ENCODE results near the gene RTP3. TPM values are rescaled to one million over a fixed set of nuclear protein-coding genes. Genes with fewer than 3 reads are reported as not detected.
A peak's percentile ranks its signal among the peaks of the same experiment; 100 is the strongest.
"Not testable (repeated sequence)": the region's sequence is repeated elsewhere in the genome, so short reads cannot be mapped to it uniquely, and the experiment has no call there.

The RTP3 gene
- total RNA-seq, 1 experiment from 2014 or later: not detected

DNA sequence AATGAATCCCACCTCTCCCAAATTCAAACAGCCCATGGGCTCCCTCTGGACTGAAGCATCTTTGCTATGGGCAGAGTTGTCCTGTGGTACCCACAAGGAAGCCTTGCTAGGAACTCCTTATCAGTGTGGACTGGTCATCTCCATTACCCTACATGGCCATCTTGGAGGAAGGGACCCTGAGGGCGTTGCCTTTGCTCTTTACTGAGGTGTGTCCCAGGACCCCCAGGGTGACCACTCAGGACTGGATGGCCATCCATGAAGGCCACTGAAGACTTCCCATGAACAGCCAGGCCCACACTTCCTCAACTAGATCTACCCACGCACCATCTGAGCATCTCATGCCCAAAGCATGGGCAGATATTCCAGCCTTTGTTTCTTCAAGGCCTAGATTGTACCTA is 20.0 kb downstream of the RTP3 start:
- DNase-seq (ENCODE audit: low read depth): no peak

DNA sequence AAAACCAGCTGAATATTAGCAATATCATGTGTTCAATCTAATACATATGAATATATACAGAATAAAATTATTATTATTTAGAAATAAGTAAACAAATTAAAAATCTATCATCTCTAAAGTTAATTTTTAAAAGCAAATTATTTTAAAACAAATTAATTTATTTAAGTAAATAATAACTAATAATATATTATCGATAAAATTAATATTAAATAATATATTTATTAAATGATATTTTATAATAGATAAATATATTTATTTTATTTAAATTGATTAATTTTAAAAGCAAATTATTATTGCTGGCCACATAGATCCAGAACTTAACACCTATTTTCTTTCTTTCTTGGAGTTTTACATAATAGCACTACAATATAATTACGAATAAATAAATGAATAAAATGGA is 22.2 kb downstream of the RTP3 start:
- DNase-seq (ENCODE audit: low read depth): no peak

DNA sequence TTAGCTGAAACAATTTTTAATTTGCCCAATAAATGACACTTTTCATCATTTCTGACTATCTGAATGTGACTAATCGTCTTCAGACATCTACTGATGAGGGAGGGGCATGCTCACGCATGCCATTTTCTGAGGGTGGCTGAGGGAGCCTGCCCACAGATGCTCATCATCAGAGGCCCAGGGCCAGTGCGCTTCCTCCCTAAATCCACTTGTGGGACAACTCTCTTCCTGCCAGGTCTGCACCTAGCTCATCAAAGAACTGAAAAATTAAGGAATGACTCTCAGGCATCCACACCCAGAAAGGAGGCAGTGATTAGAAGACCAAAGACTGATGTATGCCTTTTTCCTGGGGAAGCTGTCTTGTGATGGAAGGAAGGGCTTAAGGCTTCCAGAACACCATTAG is 22.8 kb downstream of the RTP3 start:
- DNase-seq (ENCODE audit: low read depth): no peak

DNA sequence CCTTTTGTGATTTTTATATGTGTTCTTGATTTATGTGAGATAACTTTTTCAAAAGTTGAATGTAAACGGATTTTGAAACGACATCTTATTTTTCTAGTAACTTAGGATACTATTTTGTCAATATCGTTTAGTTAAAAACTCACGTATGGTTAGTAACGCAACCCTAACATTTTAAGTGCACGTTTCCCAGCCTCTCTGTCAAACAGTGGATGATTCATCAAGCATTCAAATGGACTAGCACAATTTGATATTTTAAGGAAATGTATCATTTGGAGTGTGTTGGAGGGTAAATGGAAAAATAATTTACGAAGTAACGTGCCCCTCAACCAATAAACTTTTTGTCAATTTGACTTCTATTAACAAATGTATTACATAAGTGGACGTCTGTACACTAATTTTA is 23.3 kb downstream of the RTP3 start:
- no peak for DNase-seq (ENCODE audit: low read depth)

DNA sequence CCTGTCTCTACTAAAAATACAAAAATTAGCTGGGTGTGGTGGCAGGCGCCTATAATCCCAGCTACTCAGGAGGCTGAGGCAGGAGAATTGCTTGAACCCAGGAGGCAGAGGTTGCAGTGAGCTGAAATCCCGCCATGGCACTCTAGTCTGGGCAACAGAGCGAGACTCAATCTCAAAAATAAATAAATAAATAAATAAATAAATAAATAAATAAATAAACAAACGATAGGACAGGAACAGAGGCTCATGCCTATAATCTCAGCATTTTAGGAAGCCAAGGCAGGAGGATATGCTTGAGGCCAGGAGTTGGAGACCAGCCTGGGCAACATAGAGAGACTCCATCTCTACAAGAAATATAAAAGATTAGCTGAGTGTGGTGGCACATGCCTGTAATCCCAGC is 24.4 kb downstream of the RTP3 start:
- not testable (repeated sequence) for DNase-seq (ENCODE audit: low read depth)

DNA sequence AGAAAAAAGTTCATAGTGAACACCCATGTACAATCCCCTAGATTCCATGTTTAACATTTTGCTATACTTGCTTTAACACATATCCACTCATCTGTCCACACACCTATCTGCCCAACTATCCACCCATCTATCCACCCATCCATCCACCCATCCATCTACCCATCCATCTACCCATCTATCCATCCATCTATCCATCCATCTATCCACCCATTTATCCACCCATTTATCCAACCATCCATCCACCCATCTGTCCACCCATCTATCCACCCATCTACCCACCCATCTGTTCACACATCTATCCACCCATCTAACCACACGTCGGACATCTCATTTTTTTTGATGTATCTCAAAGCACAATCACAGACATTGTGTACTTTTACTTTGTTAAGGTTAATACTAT is 25.8 kb downstream of the RTP3 start:
- DNase-seq (ENCODE audit: low read depth): no peak

DNA sequence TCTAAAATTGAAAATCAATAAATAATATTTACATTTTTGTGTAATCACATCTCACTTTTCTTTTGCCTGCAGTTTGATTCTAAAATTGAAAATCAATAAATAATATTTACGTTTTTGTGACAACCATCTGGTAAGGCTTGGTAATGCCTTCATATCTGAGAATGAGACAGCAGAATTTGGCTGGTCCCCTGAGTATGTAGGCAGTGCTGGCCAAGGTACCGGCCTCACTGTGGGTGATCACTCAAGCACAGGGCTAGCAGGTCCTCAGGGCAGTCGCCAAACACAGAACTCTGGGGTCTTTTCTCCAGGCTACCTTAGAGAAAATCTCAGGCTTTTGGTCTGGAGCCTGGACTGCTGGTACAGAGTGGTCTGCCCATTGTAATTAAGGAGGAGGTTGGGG is 26.2 kb downstream of the RTP3 start:
- no peak for DNase-seq (ENCODE audit: low read depth)

DNA sequence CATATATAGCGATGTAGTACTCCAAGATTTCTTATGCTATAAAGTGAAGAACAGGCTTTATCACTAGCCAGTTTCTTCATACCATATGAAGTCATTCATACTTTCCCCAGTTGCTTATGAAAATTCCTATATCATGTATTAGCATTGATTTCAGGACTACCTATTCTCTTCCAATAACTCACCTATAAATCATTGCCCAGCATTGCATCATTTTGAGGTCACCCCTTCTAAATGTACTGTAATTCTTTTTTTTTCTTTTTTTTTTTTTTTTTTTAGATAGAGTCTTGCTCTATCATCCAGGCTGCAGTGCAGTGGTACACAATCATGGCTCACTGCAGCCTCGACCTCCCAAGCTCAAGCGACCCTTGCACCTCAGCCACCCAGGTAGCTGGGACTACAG is 27.1 kb downstream of the RTP3 start:
- no peak for DNase-seq (ENCODE audit: low read depth)

DNA sequence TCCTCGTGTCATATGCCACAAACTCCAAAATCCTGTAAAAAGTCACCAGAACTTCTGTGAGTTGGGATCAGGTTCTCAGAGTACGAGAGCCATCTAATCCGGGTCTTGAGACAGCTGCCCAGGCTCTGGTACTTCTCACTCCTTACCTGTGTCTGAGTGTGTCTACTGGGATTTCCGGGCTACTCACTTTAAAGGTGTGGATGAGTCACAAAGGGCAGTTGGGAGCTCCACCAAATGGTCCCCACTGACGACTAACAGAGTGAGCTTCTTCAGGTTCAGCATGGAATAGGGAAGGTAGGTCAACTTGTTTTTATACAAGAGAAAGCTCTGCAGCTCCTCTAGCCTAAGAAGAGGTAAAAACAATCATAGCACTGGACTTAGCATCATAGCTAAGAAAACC is 29.5 kb downstream of the RTP3 start:
- no peak for DNase-seq (ENCODE audit: low read depth)

DNA sequence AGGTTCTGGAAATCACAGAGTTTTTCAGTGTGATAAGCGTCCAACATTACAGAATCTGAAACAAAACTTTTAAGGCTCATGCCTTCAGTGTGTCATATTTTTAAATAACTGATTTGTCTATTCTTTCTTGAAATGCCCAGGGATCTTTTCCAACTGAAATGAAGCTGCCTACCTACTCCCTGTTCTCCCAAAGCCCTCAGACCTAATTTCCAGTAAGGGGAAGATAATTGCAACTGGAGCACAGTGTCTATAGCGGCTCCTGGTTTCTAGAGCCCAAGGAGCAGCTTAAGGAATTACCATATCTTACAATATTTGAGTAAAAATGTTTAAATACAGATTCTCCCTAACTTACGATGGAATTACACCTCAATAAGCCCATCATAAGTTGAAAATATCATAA is 35.3 kb downstream of the RTP3 start:
- no peak for DNase-seq (ENCODE audit: low read depth)

DNA sequence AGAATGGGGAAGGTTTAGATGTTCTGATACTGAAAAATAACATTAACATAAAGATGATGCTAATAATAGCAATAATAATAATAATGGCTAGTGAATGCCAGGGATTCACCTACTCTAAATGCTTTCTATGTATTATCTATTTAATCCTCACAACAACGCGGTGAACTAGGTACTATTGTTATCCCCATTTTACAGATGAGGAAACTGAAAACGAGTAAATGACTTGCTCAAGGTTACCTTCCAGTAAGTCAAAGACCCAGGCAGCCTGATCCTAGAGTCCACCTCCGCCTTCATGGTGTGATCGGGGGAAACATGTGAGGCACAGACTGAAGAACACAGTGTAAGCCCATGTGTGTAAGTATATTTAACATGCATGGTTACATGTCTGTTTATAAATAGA is 38.0 kb downstream of the RTP3 start:
- no peak for DNase-seq (ENCODE audit: low read depth)

DNA sequence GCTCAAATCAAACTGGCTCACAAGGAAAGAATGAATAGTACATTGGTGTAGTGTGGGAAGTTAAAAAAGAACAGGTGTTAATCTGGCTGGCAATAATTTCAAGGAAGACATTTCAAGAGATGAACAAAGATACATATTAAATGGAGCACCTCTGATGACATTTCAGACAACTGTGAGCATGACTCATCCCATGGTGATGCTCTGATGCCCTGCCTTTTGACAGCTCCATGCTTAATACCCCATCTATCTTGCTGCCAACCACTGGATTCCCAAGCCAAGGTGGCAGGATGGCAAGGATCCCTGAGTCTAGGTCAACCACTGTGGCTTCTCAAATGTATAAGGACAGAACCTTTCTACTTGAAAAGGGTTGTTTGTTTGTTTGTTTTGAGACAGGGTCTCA is 39.0 kb downstream of the RTP3 start:
- DNase-seq (ENCODE audit: low read depth): no peak

DNA sequence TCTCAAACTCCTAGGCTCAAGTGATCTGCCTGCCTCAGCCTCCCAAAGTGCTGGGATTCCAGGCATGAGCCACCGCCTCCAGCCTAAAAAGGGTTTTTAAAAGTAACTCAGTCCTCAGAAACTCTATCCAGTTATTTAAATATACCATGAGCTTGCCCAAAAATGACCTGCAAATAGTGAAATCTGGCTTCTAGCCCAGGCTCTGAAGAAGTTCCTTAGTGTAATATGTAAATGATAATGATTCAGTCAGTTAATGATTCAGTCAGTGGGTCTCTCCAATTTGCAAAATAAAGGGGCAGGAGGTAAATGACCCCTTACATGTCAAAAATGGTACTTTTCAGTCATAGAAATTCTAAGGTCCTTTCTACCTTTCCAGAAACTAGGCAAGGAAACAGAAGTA is 39.5 kb downstream of the RTP3 start:
- DNase-seq (ENCODE audit: low read depth): no peak

DNA sequence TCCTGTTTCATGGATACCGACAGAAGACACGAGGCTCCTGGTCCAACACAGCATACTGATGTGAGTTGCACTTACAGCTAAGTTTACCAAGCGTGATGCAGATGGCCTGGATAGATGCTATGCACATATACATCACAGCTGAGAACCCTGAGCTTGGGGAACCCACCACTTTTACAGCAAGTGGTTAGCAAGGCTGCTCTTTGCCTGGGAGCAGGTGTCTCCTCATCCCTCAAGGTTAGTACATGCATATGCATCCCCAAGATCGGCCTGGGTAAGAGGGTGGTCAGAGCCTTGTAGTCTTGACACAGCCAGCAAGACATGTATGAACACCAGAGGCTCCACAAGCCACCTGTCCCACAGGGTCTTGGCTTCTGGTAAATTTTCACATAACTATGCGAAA is 40.0 kb downstream of the RTP3 start:
- no peak for DNase-seq (ENCODE audit: low read depth)

DNA sequence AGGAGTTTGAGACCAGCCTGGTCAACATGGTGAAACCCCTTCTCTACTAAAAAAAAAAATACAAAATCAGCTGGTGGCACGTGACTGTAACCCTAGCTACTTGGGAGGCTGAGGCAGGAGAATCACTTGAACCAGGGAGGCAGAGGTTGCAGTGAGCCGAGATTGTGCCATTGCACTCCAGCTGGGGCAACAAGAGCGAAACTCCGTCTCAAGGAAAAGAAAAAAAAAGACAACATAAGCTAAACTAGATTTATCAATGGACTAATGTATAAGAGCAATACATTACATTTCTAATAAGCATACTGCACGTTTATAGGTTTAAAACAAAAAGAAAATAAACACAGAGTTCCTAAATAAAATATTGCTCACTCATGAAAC is 40.6 kb downstream of the RTP3 start:
- not testable (repeated sequence) for DNase-seq (ENCODE audit: low read depth)

DNA sequence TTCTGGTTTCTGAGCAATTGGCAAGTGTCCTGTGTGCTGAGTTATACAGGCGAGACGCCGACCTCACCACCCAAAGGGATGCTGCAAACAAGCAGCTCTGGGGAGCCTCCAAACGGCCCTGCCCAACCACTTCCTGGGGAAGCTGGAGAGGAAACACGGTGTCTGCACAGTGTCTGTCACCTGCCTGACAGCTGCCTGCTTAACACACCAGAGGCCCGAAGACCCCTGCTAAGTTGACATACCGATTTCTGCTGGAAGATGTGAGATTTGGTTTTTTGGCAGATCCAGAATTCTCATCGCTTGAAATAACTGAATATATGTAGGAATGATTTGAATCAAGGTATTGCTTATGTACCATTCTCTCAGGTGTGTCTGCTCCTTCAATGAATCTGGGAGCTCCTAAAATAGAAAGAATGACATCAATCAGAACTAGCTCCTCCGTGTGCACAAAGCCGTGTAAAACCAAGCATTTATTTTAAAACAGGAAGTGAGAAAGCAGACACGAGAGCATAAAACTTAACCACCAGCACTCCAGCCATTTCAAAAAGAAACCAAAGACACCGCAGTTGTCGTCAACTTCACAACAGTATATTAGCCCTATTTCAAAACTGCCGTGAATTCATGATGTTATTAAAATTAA is 41.1 kb downstream of the RTP3 start:
- peak; percentile 60 for DNase-seq (ENCODE audit: low read depth)

DNA sequence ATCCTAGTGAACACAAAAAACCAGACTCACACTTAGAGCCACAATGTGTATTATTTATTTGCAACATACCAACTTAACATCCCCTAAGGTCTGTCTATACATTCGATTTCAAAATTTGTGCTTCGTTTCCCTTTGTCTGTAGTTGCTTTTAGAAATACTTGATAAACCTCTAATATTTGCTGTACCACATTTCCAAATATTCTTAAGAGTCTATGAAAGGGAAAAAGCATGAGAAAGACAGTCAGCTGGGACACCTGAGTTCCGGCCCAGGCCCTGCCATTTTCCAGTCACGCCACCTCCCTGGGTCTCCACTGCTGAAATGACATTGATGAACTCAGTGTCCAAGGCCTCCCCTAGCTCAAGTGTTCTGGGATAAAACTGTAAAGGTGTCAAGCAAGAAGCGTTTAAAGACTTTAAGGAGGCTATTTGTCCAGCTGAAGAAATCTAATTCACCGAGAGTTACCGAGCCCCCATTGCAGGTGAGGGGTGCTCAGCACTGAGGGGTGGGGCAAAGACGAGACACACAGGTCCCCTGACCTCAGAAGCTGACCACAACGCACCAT is 41.7 kb downstream of the RTP3 start:
- no peak for DNase-seq (ENCODE audit: low read depth)

DNA sequence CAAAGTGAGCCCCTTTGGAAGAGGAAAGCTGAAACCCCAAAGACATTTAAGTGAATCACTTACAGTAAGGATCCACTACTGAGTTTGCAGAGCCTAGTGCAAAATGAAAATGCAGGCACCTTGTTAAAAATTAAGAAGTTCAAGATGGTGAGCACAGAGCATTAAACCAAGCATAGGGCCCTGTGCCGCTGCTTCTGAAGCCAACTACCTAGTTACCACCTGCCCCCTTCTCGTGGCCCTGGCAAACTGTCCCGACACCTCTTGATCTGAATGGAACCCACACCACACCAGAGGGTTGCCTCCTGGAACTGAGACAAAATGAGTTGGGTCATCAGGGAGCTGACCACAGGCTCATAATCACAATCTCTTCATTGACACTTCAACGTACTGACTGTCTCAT is 42.8 kb downstream of the RTP3 start:
- no peak for DNase-seq (ENCODE audit: low read depth)

DNA sequence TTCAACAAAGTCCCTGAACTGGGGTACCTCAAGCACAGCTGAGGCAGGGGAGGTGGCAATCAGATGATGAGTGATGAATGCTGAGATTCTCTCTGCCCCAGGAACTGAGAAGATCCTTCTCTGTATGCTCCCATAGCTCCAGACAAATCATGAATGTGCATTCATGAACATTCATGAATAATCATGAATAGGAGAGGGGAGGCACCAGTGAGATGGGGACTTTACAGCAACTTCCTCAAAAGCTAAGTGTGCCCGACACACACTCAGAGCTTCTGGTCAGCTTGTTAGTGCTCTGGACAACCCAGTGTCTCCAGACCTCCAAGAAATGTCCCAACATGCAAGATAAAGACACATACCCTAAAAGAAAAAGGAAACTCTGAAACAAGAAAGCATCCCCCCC is 44.1 kb downstream of the RTP3 start:
- DNase-seq (ENCODE audit: low read depth): no peak

DNA sequence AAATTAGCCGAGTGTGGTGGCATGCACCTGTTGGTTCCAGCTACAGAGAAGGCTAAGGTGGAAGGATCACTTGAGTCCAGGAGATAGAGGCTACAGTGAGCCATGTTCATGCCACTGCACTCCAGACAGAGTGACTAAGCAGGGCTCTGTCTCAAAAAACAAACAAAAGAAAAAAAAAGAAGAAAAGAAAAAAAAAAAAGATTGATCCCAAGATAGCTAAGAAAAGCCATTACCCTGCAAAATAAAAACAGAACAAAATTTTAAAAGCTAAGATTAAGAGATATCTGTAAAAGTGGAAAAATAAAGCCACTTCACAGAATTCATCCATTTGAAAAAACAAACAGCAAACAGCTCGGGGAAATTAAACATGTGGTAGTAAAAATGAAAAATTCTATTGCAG is 44.6 kb downstream of the RTP3 start:
- no peak for DNase-seq (ENCODE audit: low read depth)

DNA sequence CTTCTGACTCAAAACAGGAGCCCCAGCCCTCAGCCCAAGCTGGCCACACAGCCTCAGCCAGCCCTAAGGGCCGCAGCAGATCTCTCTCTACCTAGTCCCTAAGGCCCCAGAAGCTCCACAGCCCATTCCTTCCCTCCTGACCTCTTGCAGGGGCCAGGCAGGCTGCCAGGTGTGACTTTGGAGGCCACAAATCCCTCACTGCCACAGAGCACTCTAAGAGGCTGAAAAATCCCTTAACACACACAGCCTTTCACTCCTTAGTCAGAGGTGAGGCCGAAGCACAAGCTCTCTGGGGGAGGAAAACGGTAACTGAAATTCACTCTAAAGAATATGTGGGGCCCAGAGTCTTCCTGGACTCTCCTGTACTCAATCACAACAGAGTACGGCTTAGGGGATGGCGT is 45.0 kb downstream of the RTP3 start:
- DNase-seq (ENCODE audit: low read depth): no peak

DNA sequence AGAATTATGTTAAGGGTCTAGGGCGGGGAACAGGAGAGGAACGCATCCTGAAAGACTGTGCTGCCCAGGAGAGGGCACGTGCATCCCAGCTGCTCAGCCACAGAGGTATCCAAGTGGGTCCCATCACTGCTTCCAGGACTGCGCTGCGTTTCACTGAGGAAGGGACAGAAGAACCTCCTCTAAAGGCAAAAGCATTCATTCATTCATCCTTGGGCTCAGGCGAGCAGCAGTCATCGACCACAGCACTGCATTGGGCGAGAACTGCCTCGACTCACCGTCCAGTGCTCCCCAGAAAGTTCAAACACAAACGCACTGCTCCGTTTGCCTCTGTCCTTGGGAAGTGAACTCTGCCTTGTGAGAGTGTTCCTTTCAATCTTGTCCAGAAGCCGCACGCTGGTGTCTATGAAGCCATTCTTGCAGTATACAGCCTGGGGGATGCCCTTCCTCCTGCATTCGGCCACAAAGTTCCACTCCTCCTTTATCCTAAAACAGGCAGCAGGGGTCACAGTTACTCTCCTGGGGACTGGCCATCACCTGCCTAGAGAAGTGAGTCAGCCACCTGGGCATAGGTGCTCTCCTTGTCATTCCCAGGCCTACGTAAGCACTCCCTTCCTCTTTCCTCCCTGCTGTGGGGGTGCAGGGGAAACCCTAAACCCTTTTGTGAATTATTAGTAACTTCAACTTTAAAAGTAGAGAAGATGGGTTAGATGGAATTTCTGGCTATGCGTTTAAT is 47.2 kb downstream of the RTP3 start:
- no peak for DNase-seq (ENCODE audit: low read depth)

DNA sequence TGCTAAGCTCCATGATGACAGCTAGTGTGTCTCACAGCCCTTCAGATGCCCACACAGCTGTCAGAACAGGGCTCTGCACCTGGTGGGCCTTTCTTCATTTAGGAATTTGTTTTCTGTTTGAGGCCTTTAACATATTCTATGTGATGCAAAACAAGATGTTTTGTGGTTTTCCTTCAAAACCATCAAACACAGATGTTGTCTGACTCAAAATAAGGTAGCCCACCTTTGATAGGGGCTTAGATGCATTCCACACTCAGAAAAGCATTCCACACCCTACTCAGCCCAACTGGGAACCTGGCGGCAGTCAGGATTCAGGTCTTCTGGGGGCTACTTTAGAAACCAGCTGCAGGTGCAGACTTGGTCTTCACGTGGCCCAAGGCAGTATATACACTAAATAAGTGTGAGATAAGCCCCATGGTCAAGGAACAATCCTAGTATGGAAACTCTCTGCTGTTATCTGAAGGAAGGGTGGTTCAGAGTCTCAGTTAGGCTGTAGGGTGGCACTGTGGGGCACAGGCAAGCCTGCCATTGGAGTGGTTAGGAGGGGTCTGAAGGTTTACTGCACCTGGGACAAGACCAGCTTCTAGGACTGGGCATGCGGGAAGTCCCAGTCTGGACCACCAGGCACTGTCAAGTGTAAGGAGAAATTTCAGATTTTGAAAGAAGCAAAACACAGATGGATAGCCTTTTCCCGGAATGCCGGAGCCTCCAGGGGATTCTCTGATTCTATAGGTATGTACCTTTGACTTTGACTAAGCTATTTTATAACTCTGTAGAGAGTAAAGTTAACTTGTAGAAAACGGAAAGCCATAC is 48.2 kb downstream of the RTP3 start:
- DNase-seq (ENCODE audit: low read depth): no peak

Data from RPMI7951 (cell line).